DMS114 treated with DMSO at 0.1 percent for 48 hours (cell line): ENCODE results near the gene ZNF441.
A peak's percentile ranks its signal among the peaks of the same experiment; 100 is the strongest.
"Not testable (repeated sequence)": the region's sequence is repeated elsewhere in the genome, so short reads cannot be mapped to it uniquely, and the experiment has no call there.

Source experiments
- DNase-seq: peaks from one replicate; lab custom pipeline; 2025; ENCODE audit not compliant: unreplicated experiment; lab: John Stamatoyannopoulos, UW

The ZNF441 gene

DNA sequence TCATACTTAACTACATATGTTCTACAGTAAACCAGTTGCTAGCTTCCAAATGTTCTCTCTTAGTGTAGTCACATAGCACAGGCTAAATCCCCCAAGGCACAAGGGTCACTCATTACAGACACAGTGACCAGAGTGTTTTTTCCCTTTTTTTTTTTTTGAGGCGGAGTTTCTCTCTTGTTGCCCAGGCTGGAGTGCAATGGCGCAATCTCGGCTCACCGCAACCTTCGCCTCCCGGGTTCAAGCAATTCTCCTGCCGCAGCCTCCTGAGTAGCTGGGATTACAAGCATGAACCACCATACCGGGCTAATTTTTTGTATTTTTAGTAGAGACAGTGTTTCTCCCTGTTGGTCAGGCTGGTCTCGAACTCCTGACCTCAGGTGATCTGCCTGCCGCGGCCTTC, 9.9 kb downstream of the ZNF441 start:
- not testable (repeated sequence) for DNase-seq

DNA sequence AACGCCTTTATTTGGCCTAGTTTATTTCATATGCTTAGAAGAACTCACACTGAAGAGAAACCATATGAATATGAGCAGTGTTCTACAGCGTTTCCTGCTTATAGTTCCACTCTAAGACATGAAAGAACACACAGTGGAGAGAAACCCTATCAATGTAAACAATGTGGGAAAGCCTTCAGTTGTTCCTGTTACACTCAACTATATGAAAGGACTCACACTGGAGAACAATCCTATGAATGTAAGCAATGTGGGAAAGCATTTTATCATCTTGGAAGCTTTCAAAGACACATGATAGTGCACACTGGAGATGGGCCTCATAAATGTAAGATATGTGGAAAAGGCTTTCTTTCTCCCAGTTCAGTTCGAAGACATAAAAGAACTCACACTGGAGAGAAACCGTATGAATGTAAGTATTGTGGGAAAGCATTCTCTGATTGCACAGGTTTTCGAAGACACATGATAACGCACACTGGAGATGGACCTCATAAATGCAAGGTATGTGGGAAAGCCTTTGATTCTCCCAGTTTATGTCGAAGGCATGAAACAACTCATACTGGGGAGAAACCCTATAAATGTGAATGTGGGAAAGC, 13.7 kb downstream of the ZNF441 start:
- no peak for DNase-seq

DNA sequence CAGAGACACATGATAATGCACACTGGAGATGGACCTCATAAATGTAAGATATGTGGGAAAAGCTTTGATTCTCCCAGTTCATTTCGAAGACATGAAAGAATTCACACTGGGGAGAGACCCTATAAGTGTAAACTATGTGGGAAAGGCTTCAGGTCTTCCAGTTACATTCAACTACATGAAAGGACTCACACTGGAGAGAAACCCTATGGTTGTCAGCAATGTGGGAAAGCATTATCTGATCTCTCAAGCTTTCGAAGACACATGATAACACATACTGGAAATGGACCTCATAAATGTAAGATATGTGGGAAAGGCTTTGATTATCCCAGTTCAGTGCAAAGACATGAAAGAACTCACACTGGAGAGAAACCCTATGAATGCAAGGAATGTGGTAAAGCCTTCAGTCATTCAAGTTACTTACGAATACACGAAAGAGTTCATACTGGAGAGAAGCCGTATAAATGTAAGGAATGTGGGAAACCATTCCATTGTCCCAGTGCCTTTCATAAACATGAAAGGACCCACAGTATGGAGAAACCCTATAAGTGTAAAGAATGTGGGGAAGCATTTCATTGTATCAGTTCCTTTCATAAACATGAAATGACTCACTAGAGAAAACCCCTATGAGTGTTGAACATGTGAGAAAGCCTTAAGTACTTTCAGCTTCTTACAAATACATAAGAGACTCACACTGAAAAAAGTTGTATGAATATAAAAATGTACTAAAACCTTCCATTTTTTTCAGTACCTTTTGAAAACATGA, 14.7 kb downstream of the ZNF441 start:
- no peak for DNase-seq

DNA sequence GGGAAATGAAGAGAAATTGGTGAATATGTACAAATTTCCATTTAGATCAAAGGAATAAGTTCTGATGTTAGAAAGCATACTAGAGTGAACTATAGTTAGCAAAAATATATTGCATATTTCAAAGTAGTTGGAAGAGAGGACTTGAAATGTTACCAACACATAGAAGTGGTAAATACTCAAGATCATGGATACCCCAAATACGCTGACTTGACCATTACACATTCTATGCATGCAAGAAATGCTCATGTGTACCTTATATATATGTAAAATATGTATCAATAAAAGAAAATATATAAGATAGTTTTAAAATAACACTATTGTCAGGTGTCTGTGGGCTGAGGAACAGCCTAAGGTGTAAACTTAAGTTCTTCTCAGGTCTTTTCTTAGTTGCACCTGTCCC, 17.0 kb downstream of the ZNF441 start:
- no peak for DNase-seq

DNA sequence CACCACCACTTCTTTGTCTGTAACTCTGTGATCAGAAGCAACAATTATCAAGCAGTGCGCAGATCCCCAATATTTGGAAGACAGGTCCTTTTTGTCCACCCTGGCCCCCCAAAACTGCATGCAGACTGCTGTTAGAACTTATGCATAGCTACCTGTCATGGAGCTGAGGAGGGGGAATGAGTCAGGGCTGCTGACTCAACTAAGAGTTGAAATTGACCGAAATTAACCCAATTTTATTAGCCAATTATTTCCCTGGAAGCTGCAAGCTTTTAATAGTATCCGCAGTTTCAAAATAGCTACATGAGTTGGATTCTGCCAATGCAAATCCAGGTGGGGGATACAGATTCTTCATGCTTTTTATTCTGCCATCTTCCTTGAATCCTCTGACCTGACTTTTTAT, 17.6 kb downstream of the ZNF441 start:
- no peak for DNase-seq

- no peak for DNase-seq
Measured at GRCh38 chr19:11787536-11787935, 20.7 kb downstream of the ZNF441 start.

DNA sequence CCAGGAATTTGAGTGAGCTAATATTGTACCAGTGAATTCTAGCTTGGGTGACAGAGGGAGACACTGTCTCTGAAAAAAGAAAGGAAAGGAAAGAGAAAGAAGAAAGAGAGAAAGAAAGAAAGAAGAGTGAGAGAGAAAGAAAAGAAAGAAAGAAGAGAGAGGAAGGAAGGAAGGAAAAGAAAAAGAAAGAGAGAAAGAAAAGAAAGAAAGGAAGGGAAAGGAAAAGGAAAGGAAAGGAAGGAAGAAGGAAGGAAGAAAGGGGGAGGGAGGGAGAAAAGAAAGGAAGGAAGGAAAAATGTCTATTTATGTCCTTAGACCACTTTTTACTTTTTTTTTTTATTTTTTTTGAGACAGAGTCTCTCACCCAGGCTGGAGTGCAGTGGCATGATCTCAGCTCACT, 26.1 kb downstream of the ZNF441 start:
- DNase-seq, result no peak

- peak; percentile 9 for DNase-seq
Measured at GRCh38 chr19:11797491-11797890, 30.7 kb downstream of the ZNF441 start.

- DNase-seq, result peak; percentile 53
Measured at GRCh38 chr19:11798391-11799330, 31.9 kb downstream of the ZNF441 start, which contains the start of gene ZNF491. ZNF491 (plus strand) TSS chr19:11798523; CDS start chr19:11805954, 7,431 bp downstream.

GRCh38 chr19:11806354-11807098, 39.7 kb downstream of the ZNF441 start:
- no peak for DNase-seq

DNA sequence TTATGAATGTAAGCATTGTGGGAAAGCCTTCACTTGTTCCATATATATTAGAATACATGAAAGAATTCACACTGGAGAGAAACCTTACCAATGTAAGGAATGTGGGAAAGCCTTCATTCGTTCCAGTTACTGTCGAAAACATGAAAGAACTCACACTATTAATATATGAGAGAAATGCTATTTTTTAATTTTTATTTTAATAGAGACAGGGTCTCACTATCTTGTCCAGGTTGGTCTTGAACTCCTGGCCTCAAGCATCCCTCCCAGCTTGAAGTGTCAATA, 40.2 kb downstream of the ZNF441 start:
- DNase-seq, result no peak

DNA sequence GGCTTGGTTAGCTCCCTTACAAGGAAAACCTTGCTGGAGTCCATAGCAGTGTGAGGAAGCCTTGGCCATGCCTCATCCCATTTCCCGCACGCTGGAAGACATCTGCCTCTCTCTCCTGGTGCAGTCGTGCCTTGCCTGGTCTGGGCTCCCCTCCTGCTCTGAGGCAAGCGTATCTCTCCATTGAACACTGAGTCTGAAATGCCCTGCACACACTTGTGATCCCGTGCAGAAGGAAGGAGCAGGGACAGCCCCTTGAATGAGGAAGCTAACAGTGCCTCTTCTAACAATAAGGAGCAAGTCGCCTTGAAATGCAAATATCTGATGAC, 46.9 kb downstream of the ZNF441 start:
- DNase-seq, result no peak

DNA sequence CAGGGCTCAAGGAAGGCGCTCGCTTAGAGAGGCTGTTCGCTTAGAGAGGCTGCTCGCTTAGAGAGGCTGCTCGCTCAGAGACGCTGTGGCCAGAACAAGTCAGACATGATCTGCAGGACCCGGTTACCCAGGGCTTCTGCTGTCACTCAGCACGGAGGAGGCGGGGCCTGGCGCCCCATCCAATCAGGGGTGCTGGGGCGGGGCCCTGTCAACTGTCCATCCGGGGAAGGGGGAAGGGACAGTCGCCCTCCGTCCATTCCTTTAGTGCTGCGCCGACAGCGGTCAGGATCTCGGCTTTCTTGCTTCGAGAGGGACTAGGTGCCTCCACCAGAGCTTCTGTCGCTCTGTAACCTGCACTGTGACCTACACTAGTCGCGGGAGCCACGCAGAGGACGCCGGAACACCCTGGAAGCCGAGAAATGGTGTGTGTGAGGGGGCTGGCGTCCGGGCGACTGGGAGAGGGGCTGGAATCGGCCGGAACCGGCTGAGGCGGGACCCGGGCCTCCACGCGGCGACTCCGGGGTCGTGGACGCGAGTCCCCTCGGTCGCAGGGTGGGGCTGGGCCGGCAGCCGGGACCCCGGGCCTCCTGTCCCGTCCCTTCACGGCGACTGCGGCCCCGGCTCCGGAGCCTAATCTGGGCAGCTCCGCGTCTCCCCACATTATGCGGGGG, 47.4 kb downstream of the ZNF441 start, which contains the start of gene ZNF440:
Gene ZNF440 (plus strand): TSS at position 245 of the 671 bp plus-strand sequence. CDS start 175 bp downstream, at position 420.
- DNase-seq, result peak; percentile 81

- DNase-seq, result no peak
Measured at GRCh38 chr19:11814700-11815035, 47.9 kb downstream of the ZNF441 start.

- DNase-seq, result no peak
Measured at GRCh38 chr19:11821474-11822109, 54.8 kb downstream of the ZNF441 start.

GRCh38 chr19:11828957-11829876, 62.4 kb downstream of the ZNF441 start:
- not testable (repeated sequence) for DNase-seq

- DNase-seq, result no peak
Measured at GRCh38 chr19:11832253-11832912, 65.6 kb downstream of the ZNF441 start.

DNA sequence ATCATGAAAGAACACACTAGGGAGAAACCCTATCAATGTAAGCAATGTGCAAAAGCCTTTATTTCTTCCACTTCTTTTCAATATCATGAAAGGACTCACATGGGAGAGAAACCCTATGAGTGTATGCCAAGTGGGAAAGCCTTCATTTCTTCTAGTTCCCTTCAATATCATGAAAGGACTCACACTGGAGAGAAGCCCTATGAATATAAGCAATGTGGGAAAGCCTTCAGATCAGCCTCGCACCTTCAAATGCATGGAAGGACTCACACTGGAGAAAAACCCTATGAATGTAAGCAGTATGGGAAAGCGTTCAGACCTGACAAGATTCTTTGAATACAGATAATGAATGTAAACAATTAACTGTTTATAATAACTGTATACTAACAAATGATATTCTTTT, 66.7 kb downstream of the ZNF441 start:
- DNase-seq, result no peak
